HG03342 (cell line): ENCODE measurements around the gene LRP1B.

Experiments used
- ATAC-seq: cut with Tn5 transposase; IDR thresholded peaks from one replicate; pipeline ENCODE4 v1.9.1; 2021; ENCODE audit warnings: mild to moderate bottlenecking, moderate library complexity; ENCODE audit not compliant: unreplicated experiment

LRP1B gene

GRCh38 chr2:142131010-142131669 is at the start of gene LRP1B:
Gene LRP1B, minus strand, starts transcription at chr2:142131016. Its CDS starts 287 bp downstream, at chr2:142130729.
- peak; percentile 56 for ATAC-seq

- no peak for ATAC-seq
Observed at GRCh38 chr2:142179686-142180085, 48.9 kb upstream of the LRP1B start.

GRCh38 chr2:142178604-142179003 is 47.8 kb upstream of the LRP1B start:
- no peak for ATAC-seq

GRCh38 chr2:142176941-142177340 is 46.1 kb upstream of the LRP1B start:
- no peak for ATAC-seq

GRCh38 chr2:142175813-142176338 is 45.1 kb upstream of the LRP1B start:
- ATAC-seq: no peak

- no peak for ATAC-seq
Observed at GRCh38 chr2:142174176-142174575, 43.4 kb upstream of the LRP1B start.

- ATAC-seq: no peak
Observed at GRCh38 chr2:142170847-142171246, 40.0 kb upstream of the LRP1B start.

- peak; percentile 96 for ATAC-seq
Observed at GRCh38 chr2:142165790-142166189, 35.0 kb upstream of the LRP1B start.

GRCh38 chr2:142153601-142154000 is 22.8 kb upstream of the LRP1B start:
- ATAC-seq: no peak

- ATAC-seq: no peak
Observed at GRCh38 chr2:142150453-142150852, 19.6 kb upstream of the LRP1B start.

GRCh38 chr2:142144547-142144946 is 13.7 kb upstream of the LRP1B start:
- no peak for ATAC-seq

- ATAC-seq: no peak
Observed at GRCh38 chr2:142142595-142142994, 11.8 kb upstream of the LRP1B start.

GRCh38 chr2:142140434-142140845 is 9.6 kb upstream of the LRP1B start:
- ATAC-seq: peak; percentile 69

GRCh38 chr2:142139384-142139783 is 8.6 kb upstream of the LRP1B start:
- ATAC-seq: no peak

GRCh38 chr2:142136571-142136970 is 5.8 kb upstream of the LRP1B start:
- no peak for ATAC-seq

GRCh38 chr2:142134911-142135310 is 4.1 kb upstream of the LRP1B start:
- ATAC-seq: no peak

GRCh38 chr2:142130111-142131009 is 456 bp downstream of the LRP1B start:
- ATAC-seq: peak; percentile 37

GRCh38 chr2:142128105-142128504 is 2.7 kb downstream of the LRP1B start:
- ATAC-seq: no peak

GRCh38 chr2:142127248-142127647 is 3.6 kb downstream of the LRP1B start:
- no peak for ATAC-seq

GRCh38 chr2:142124706-142125105 is 6.1 kb downstream of the LRP1B start:
- ATAC-seq: no peak

GRCh38 chr2:142119347-142119746 is 11.5 kb downstream of the LRP1B start:
- ATAC-seq: no peak

- ATAC-seq: no peak
Observed at GRCh38 chr2:142112757-142113221, 18.0 kb downstream of the LRP1B start.
